SH-SY5Y (cell line): ENCODE results near the gene MAT1A.

Experiments
- GATA2 ChIP-seq: IDR thresholded peaks from 2 replicates; pipeline ENCODE4 v1.6.1; 2011; ENCODE audit warnings: mild to moderate bottlenecking, low read depth, low read length
- GATA3 ChIP-seq: IDR thresholded peaks from 2 replicates; pipeline ENCODE4 v1.6.1; 2011; ENCODE audit warnings: low read depth, mild to moderate bottlenecking, low read length, moderate library complexity

Gene MAT1A

GRCh38 chr10:80289451-80290287, at the start of gene MAT1A:
TSS of gene MAT1A (minus strand) at chr10:80289658. CDS start at chr10:80289423, 235 bp downstream.
- no peak for TF ChIP-seq GATA3

GRCh38 chr10:80333983-80334382, 44.5 kb upstream of the MAT1A start:
- TF ChIP-seq GATA2: no peak
- TF ChIP-seq GATA3: no peak

- TF ChIP-seq GATA2: no peak
Measured at GRCh38 chr10:80324891-80325364, 35.5 kb upstream of the MAT1A start.

GRCh38 chr10:80324086-80324485, 34.6 kb upstream of the MAT1A start:
- TF ChIP-seq GATA2: no peak
- TF ChIP-seq GATA3: no peak

- TF ChIP-seq GATA3: no peak
- TF ChIP-seq GATA2: no peak
Measured at GRCh38 chr10:80323311-80323710, 33.9 kb upstream of the MAT1A start.

GRCh38 chr10:80322711-80323110, 33.3 kb upstream of the MAT1A start:
- TF ChIP-seq GATA3: no peak

GRCh38 chr10:80322158-80322557, 32.7 kb upstream of the MAT1A start:
- TF ChIP-seq GATA2: no peak
- TF ChIP-seq GATA3: no peak

- TF ChIP-seq GATA3: no peak
Measured at GRCh38 chr10:80321183-80321582, 31.7 kb upstream of the MAT1A start.

GRCh38 chr10:80320377-80320776, 30.9 kb upstream of the MAT1A start:
- no peak for TF ChIP-seq GATA2

GRCh38 chr10:80319725-80320290, 30.4 kb upstream of the MAT1A start:
- TF ChIP-seq GATA2 (no peak), GATA3 (no peak)

- TF ChIP-seq GATA3 (no peak), GATA2 (no peak)
Measured at GRCh38 chr10:80319318-80319717, 29.9 kb upstream of the MAT1A start.

GRCh38 chr10:80318742-80319141, 29.3 kb upstream of the MAT1A start:
- no peak for TF ChIP-seq GATA3

- TF ChIP-seq GATA3: no peak
- TF ChIP-seq GATA2: no peak
Measured at GRCh38 chr10:80315391-80315790, 25.9 kb upstream of the MAT1A start.

- TF ChIP-seq GATA2 (no peak), GATA3 (no peak)
Measured at GRCh38 chr10:80313523-80313922, 24.1 kb upstream of the MAT1A start.

GRCh38 chr10:80296942-80297341, 7.5 kb upstream of the MAT1A start:
- TF ChIP-seq GATA3 (no peak), GATA2 (no peak)

GRCh38 chr10:80292607-80293239, 3.3 kb upstream of the MAT1A start:
- TF ChIP-seq GATA2 (no peak), GATA3 (no peak)
